ENCODE measurements around the gene FYTTD1.
"Not testable (repeated sequence)": the region's sequence is repeated elsewhere in the genome, so short reads cannot be mapped to it uniquely, and the experiment has no call there.

Gene FYTTD1

GRCh38 chr3:197749601-197750395 lies at the start of gene FYTTD1:
Gene FYTTD1 (plus strand): TSS chr3:197749883. CDS start chr3:197749972, 89 bp downstream.
- DNase-seq (ENCODE audit: low spot score), result peak; percentile 92

- no peak for DNase-seq (ENCODE audit: low spot score)
These were observed 49.6 kb upstream of the FYTTD1 start for GRCh38 chr3:197700095-197700494.

GRCh38 chr3:197701841-197702240 lies 47.8 kb upstream of the FYTTD1 start:
- no peak for DNase-seq (ENCODE audit: low spot score)

GRCh38 chr3:197706658-197707057 lies 43.0 kb upstream of the FYTTD1 start:
- no peak for DNase-seq (ENCODE audit: low spot score)

GRCh38 chr3:197709135-197709534 lies 40.5 kb upstream of the FYTTD1 start:
- peak; percentile 66 for DNase-seq (ENCODE audit: low spot score)

- DNase-seq (ENCODE audit: low spot score), result not testable (repeated sequence)
These were observed 38.7 kb upstream of the FYTTD1 start for GRCh38 chr3:197710965-197711364.

GRCh38 chr3:197711973-197712707 lies 37.5 kb upstream of the FYTTD1 start:
- DNase-seq (ENCODE audit: low spot score), result peak; percentile 97

- DNase-seq (ENCODE audit: low spot score), result no peak
These were observed 36.2 kb upstream of the FYTTD1 start for GRCh38 chr3:197713477-197713822.

GRCh38 chr3:197714251-197714650 lies 35.4 kb upstream of the FYTTD1 start:
- DNase-seq (ENCODE audit: low spot score), result no peak

GRCh38 chr3:197718891-197719290 lies 30.8 kb upstream of the FYTTD1 start:
- DNase-seq (ENCODE audit: low spot score), result no peak

- no peak for DNase-seq (ENCODE audit: low spot score)
These were observed 29.0 kb upstream of the FYTTD1 start for GRCh38 chr3:197720694-197721093.

- no peak for DNase-seq (ENCODE audit: low spot score)
These were observed 26.9 kb upstream of the FYTTD1 start for GRCh38 chr3:197722734-197723133.

- DNase-seq (ENCODE audit: low spot score), result not testable (repeated sequence)
These were observed 21.8 kb upstream of the FYTTD1 start for GRCh38 chr3:197727878-197728277.

GRCh38 chr3:197728487-197728886 lies 21.2 kb upstream of the FYTTD1 start:
- no peak for DNase-seq (ENCODE audit: low spot score)

GRCh38 chr3:197730200-197730599 lies 19.5 kb upstream of the FYTTD1 start:
- DNase-seq (ENCODE audit: low spot score), result no peak

- not testable (repeated sequence) for DNase-seq (ENCODE audit: low spot score)
These were observed 18.9 kb upstream of the FYTTD1 start for GRCh38 chr3:197730770-197731169.

- DNase-seq (ENCODE audit: low spot score), result not testable (repeated sequence)
These were observed 18.2 kb upstream of the FYTTD1 start for GRCh38 chr3:197731483-197731882.

- DNase-seq (ENCODE audit: low spot score), result no peak
These were observed 16.6 kb upstream of the FYTTD1 start for GRCh38 chr3:197733042-197733441.

- DNase-seq (ENCODE audit: low spot score), result peak; percentile 97
These were observed 14.9 kb upstream of the FYTTD1 start for GRCh38 chr3:197734667-197735318.

GRCh38 chr3:197736010-197736490 lies 13.6 kb upstream of the FYTTD1 start:
- peak; percentile 67 for DNase-seq (ENCODE audit: low spot score)

- peak; percentile 96 for DNase-seq (ENCODE audit: low spot score)
These were observed 13.0 kb upstream of the FYTTD1 start, which contains the start of gene RUBCN for GRCh38 chr3:197736491-197737318. Gene RUBCN (minus strand): TSS chr3:197736904. CDS start chr3:197736719, 185 bp downstream.

GRCh38 chr3:197737319-197737649 lies 12.4 kb upstream of the FYTTD1 start:
- no peak for DNase-seq (ENCODE audit: low spot score)

Data from NAMALWA (cell line).